Measurements from ENCODE around the gene TERB1.

The TERB1 gene

GRCh38 chr16:66750279-66751052 is 50.9 kb downstream of the TERB1 start:
- peak; percentile 13 for DNase-seq (ENCODE audit: low spot score)

- no peak for DNase-seq (ENCODE audit: low spot score)
Measured at GRCh38 chr16:66746682-66747081, 54.7 kb downstream of the TERB1 start.

GRCh38 chr16:66746048-66746447 is 55.3 kb downstream of the TERB1 start:
- no peak for DNase-seq (ENCODE audit: low spot score)

- no peak for DNase-seq (ENCODE audit: low spot score)
Measured at GRCh38 chr16:66741950-66742808, 59.2 kb downstream of the TERB1 start.

GRCh38 chr16:66741169-66741900 is 60.0 kb downstream of the TERB1 start:
- no peak for DNase-seq (ENCODE audit: low spot score)

- DNase-seq (ENCODE audit: low spot score) = no peak
Measured at GRCh38 chr16:66740533-66740932, 60.9 kb downstream of the TERB1 start.

- DNase-seq (ENCODE audit: low spot score) = peak; percentile 67
Measured at GRCh38 chr16:66740010-66740409, 61.4 kb downstream of the TERB1 start.

GRCh38 chr16:66735891-66736290 is 65.5 kb downstream of the TERB1 start:
- DNase-seq (ENCODE audit: low spot score) = no peak

- no peak for DNase-seq (ENCODE audit: low spot score)
Measured at GRCh38 chr16:66731101-66731500, 70.3 kb downstream of the TERB1 start.

- no peak for DNase-seq (ENCODE audit: low spot score)
Measured at GRCh38 chr16:66728804-66729203, 72.6 kb downstream of the TERB1 start.

- peak; percentile 61 for DNase-seq (ENCODE audit: low spot score)
Measured at GRCh38 chr16:66728117-66728787, 73.1 kb downstream of the TERB1 start.

- DNase-seq (ENCODE audit: low spot score) = no peak
Measured at GRCh38 chr16:66720766-66721165, 80.6 kb downstream of the TERB1 start.

- no peak for DNase-seq (ENCODE audit: low spot score)
Measured at GRCh38 chr16:66719246-66719645, 82.1 kb downstream of the TERB1 start.

GRCh38 chr16:66717776-66718175 is 83.6 kb downstream of the TERB1 start:
- DNase-seq (ENCODE audit: low spot score) = no peak

GRCh38 chr16:66717112-66717675 is 84.2 kb downstream of the TERB1 start:
- no peak for DNase-seq (ENCODE audit: low spot score)

- no peak for DNase-seq (ENCODE audit: low spot score)
Measured at GRCh38 chr16:66714654-66715307, 86.6 kb downstream of the TERB1 start.

GRCh38 chr16:66714062-66714461 is 87.3 kb downstream of the TERB1 start:
- DNase-seq (ENCODE audit: low spot score) = no peak

GRCh38 chr16:66713076-66713475 is 88.3 kb downstream of the TERB1 start:
- no peak for DNase-seq (ENCODE audit: low spot score)

GRCh38 chr16:66712512-66712911 is 88.9 kb downstream of the TERB1 start:
- no peak for DNase-seq (ENCODE audit: low spot score)

- no peak for DNase-seq (ENCODE audit: low spot score)
Measured at GRCh38 chr16:66711581-66711980, 89.8 kb downstream of the TERB1 start.

- DNase-seq (ENCODE audit: low spot score) = no peak
Measured at GRCh38 chr16:66706506-66706880, 94.9 kb downstream of the TERB1 start.
